HG02642 (cell line): ENCODE results near the gene MBOAT1.

Source experiments
- ATAC-seq: cut with Tn5 transposase; IDR thresholded peaks from one replicate; pipeline ENCODE4 v1.9.1; 2021; ENCODE audit warnings: mild to moderate bottlenecking; ENCODE audit not compliant: unreplicated experiment, poor library complexity

MBOAT1 gene

GRCh38 chr6:20112241-20112640 is 100.0 kb downstream of the MBOAT1 start:
- ATAC-seq = no peak

GRCh38 chr6:20110478-20110877 is 101.8 kb downstream of the MBOAT1 start:
- no peak for ATAC-seq

DNA sequence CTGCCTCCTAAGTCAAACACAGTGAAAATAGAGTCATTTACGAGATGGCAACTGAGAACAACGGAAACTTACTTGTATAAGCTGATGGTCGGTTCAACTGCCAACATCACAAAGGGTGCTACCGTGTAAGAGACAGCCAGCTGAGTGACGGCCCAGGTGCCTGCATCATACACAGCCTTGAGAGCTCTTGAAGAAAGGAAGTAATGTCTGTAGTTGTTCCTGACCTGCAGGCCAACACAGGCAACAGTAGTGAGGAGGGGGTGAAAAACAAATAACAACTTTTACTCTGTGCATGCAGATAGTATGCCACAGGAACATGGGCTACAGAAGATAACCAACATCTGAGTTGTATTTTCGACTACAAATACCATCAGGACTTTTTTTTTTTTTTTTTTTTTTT is 102.7 kb downstream of the MBOAT1 start:
- no peak for ATAC-seq

DNA sequence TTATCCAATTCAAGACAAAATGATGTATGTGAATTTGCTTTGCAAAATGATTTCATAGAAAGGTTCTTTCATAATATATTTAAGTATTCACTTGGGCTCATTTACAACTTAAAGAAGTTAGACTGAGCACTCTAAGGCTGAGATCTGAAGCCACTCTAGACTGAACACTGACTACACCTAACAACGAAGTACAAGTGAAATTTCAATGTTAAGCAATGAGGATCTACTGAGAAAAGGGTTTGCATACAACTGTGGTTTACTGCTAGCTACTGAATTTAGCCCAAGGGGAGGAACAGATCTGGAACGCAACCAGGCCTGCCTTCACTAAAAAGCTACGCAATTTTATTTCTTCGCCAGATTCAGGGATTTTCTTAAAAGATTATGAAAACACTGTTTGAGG is 106.4 kb downstream of the MBOAT1 start:
- ATAC-seq = no peak

- ATAC-seq = no peak
Observed at GRCh38 chr6:20104696-20105095, 107.6 kb downstream of the MBOAT1 start.

- no peak for ATAC-seq
Observed at GRCh38 chr6:20102397-20103073, 109.7 kb downstream of the MBOAT1 start.

DNA sequence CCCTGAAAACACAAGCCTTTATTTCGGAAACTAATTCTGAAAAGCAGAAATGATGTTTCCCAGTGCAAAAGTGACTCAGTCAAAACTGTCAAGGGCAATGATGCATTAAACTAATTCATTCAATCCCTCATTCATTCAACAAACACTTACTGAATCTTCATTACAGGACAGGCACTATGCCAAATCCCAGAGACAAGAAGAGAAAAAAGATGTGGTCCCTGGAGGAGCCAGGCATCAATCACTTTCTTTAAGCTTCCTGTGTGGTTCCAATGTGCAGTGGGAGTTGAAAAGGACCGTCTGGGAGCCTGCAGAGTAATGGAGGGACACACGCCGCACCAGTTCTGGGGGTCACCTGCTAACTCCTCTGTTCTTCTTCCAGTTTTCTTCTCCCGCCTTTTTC is 113.1 kb downstream of the MBOAT1 start:
- no peak for ATAC-seq

DNA sequence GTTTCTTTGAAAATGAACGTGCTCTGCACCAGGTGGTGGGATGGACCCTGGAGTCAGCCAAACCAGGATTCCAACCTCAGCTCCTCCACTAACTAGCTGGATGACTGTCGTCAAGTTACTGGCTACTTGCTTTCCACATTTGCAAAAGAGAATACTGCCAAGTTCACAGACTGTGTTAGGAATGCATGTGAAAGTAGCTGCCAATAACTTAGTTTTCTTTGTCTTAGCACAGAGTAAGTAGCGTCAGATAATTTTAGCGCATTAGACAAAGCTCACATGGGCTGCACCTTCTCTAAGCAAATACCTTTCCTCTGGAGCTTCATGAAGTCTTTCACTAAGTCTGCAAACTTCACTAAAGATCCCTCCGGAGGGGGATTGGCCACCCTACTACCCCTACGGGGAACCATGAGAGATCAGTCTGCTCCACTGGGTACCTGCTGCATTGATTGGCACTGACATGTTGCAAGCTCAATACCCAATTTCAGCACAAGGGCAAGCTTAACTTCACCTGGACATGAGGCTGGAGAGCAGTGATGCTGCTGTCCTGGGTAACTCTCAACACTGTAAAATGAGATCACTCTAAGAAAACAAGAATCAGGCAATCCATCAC is 113.9 kb downstream of the MBOAT1 start:
- ATAC-seq = no peak

- no peak for ATAC-seq
Observed at GRCh38 chr6:20096536-20096935, 115.7 kb downstream of the MBOAT1 start.

- ATAC-seq = no peak
Observed at GRCh38 chr6:20095436-20095835, 116.8 kb downstream of the MBOAT1 start.

DNA sequence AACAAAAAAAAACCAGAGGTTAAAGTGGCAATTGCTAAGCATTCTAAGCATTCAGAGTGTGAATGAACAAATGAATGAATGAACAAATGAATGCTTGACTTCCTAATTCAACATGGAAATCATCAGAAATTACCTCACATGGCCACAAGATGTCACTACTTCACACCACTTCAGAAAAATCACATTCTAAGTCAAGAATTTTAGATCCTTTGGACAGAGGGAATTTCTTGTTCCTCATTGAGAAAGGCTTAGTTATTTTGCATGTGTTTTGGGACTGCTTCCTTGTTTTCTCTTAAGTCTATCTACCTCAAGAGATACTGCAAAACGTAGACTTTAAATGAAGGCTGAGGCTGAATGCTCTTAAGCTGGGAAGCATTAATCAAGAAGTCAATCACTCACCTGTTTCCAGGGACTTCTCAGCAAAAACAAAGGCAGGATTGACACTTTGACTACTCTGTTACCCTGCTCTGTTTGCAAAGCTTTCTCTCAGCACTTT is 120.2 kb downstream of the MBOAT1 start:
- ATAC-seq = no peak

DNA sequence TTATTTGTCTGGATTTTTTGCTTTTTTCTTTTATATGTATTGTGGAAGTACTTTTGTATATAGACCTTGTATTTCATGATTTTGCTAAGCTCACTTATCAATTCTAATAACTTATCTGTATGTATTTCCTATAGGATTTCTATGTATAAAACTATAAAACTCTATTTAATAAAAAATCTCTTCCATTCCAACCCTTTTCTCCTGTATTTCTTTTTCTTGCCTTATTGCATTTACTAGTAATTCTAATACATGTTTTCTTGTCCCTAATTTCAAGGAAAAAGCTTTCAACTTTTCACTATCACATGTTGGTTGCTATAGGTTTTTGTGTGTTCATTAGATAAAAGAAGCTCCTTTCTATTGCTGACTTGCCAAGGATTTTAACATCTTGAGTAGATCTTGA is 125.3 kb downstream of the MBOAT1 start:
- ATAC-seq = no peak

GRCh38 chr6:20085817-20086216 is 126.5 kb downstream of the MBOAT1 start:
- ATAC-seq = no peak

DNA sequence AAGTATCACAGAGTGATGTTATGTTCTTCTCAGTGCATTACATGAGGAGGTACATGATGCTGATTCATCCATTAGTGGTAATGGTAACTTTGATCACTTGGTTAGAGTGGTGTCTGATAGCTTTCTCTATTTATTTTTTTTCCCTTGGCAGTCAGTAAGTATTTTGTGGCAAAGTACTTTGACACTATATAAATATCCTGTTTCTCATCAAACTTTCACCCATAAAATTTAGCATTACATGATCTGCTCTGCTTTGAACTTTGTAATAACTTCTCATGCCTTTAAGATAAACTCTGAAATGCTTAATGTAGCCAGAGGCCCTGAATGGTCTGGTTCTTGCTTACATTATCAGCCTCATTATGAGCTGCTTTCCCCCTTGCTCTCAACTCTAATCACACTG is 127.9 kb downstream of the MBOAT1 start:
- no peak for ATAC-seq

GRCh38 chr6:20071998-20072397 is 140.3 kb downstream of the MBOAT1 start:
- ATAC-seq = no peak

- no peak for ATAC-seq
Observed at GRCh38 chr6:20070047-20070446, 142.2 kb downstream of the MBOAT1 start.

DNA sequence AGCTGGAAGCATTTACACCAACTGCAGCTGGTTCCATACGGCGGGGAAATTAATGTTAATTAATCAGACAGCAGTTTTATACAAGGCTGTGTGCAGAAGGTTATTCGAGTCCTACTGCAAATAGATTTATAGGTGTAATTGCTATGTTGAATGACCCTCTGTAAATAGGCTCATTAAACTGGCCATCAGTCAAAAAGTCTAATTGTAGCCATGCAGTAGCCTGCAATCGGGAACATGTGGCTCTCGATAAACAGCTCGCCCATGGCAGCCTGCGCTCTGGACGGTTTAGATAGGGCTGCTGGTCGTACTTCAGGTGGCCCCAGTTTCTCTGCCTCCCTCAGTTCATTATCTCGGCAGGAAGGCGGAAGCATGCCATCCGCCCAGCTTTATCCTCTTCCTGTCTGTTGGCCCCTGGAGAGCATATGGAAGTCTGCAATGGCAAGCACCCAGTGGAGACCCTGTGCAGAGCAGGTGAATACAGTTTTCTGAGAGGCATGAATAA is 143.2 kb downstream of the MBOAT1 start:
- ATAC-seq = no peak

GRCh38 chr6:20068421-20068988 is 143.8 kb downstream of the MBOAT1 start:
- no peak for ATAC-seq

- ATAC-seq = peak; percentile 73
Observed at GRCh38 chr6:20061952-20062351, 150.3 kb downstream of the MBOAT1 start.

DNA sequence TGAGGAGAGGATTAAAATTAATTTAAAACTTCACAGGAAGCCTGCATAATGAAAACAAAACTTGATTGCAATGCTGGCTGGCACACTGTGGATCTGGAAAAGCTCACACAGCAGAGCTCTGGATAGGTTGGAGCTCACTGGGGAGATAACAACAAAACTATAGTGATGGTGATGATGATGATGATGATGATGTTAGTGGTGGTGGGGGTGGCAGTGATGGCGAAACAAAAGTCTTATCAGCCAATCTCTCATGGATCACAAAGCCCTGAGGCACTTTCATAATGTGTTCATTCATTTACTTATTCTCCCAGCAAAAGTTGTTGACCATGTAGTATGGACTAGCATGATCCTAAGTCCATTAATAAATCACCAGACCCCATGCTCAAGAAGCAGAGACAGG is 152.0 kb downstream of the MBOAT1 start:
- ATAC-seq = no peak

DNA sequence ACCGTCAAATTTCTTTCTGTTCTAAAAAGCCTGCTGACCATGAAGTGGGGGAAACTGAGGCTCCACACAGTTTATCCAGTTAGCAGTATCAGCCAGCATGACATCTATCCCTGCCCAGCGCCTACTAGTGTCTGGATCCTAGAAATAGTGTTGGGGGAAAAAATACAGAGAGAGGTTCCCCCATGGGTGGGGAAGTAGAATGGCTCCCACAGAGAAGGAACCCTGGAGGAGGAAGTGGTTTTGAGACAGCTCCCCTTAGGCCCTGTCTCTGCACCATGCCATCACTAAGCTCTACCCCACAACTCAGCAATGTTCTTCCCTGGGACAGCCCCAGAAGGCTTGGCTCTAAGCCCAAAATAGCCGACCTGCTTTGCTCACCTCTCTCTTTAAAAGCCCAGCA is 153.4 kb downstream of the MBOAT1 start:
- no peak for ATAC-seq
